K562 (cell line): ENCODE measurements around the gene RPL26. TPM values are rescaled to one million over a fixed set of nuclear protein-coding genes. Genes with fewer than 3 reads are reported as not detected.

ENCODE experiments used
- ATAC-seq: fragments of 200-7000 bp; cut with Tn5 transposase; 3 replicates; pipeline ENCODE4 v1.9.1; 2020; ENCODE audit warnings: moderate library complexity
- BruUV-seq: library from RNA; stranded (reverse); fragments of 400-500 nt; replicated peaks from 2 replicates; lab custom pipeline; 2021; lab: Mats Ljungman, UMichigan
- CTCF ChIA-PET: fragments of 300-600 bp; formaldehyde crosslinking; extraction: SDS; loops from one replicate; lab custom pipeline; 2021; ENCODE audit warnings: low intra/inter-chr PET ratio; lab: Yijun Ruan, JAX
- POLR2A ChIA-PET: fragments of 300-600, 350-650 bp; sonication (Branson Sonifier 250); formaldehyde crosslinking; extraction: SDS; loops from one replicate; lab custom pipeline; 2021; ENCODE audit warnings: antibody characterized with exemption, inconsistent platforms; lab: Yijun Ruan, JAX
- DNase-seq, 4 experiments: peaks; one replicate each; pipeline versions ENCODE4 v3.0.0 to v3.0.0-alpha.2; 2011 to 2018; ENCODE audit warnings: low spot score in 3 of 4, mixed read lengths in 3 of 4; ENCODE audit errors: extremely low read depth in 1 of 4
- FAIRE-seq: peaks from 2 replicates; lab custom pipeline; 2011; peaks lifted over from hg19 to GRCh38; lab: Jason Lieb, UNC
- H2AFZ ChIP-seq: 2 replicates; pipeline ENCODE4 v1.6.0; 2011; ENCODE audit warnings: low read depth, low read length, control low read depth, inconsistent platforms
- H3K27ac ChIP-seq: fragments of 200-600 bp; 3 replicates; pipeline ENCODE4 v1.8.0; 2011; ENCODE audit warnings: low read depth, mild to moderate bottlenecking, control low read depth, inconsistent platforms, low read length, moderate library complexity, mixed read lengths; ENCODE audit errors: extremely low read depth
- H3K27me3 ChIP-seq, 2 experiments: fragments of 300-600 bp in 1 of 2; 2 replicates in 1 of 2; 3 replicates in 1 of 2; pipeline versions ENCODE4 v1.6.0 to v1.8.0; 2011; ENCODE audit warnings: inconsistent platforms in 2 of 2, low read length in 2 of 2, mild to moderate bottlenecking in 1 of 2, mixed read lengths in 1 of 2, moderate library complexity in 1 of 2; ENCODE audit not compliant: control insufficient read depth in 2 of 2, insufficient read depth in 2 of 2
- H3K36me3 ChIP-seq: fragments of 300-600 bp; 3 replicates; pipeline ENCODE4 v1.8.0; 2011; ENCODE audit warnings: mild to moderate bottlenecking, low read length, inconsistent platforms; ENCODE audit not compliant: control insufficient read depth, insufficient read depth
- H3K4me1 ChIP-seq, 2 experiments: fragments of 200-600 bp in 1 of 2; replicated peaks in 1 of 2; 2 replicates in 1 of 2; 3 replicates in 1 of 2; pipeline versions ENCODE4 v1.5.1 to v1.8.0; 2011; ENCODE audit warnings: inconsistent platforms in 2 of 2, low read length in 2 of 2, mild to moderate bottlenecking in 1 of 2, mixed read lengths in 1 of 2, moderate library complexity in 1 of 2; ENCODE audit not compliant: control insufficient read depth in 2 of 2, insufficient read depth in 2 of 2
- H3K4me2 ChIP-seq: 2 replicates; pipeline ENCODE4 v1.6.1; 2011; ENCODE audit warnings: low read length, control low read depth, inconsistent platforms, mixed read lengths; ENCODE audit not compliant: insufficient read depth
- H3K4me3 ChIP-seq: fragments of 200-600 bp; sonication (generic), shearing (Covaris generic); 2 replicates; pipeline ENCODE4 v1.5.1; 2016; ENCODE audit warnings: control low read depth, inconsistent platforms
- H3K79me2 ChIP-seq: fragments of 200-600 bp; 3 replicates; pipeline ENCODE4 v1.8.0; 2011; ENCODE audit warnings: low read length, inconsistent platforms; ENCODE audit not compliant: control insufficient read depth, insufficient read depth
- H3K9ac ChIP-seq, 2 experiments: 2 replicates each; pipeline versions ENCODE4 v1.6.0 to v1.6.1; 2011; ENCODE audit warnings: low read depth in 2 of 2, low read length in 2 of 2, control low read depth in 1 of 2, inconsistent platforms in 1 of 2, mild to moderate bottlenecking in 1 of 2, mixed read lengths in 1 of 2; ENCODE audit not compliant: insufficient read depth in 1 of 2
- H3K9me1 ChIP-seq: one replicate; pipeline ENCODE4 v1.6.0; 2011; ENCODE audit warnings: inconsistent platforms, mild to moderate bottlenecking, low read length, moderate library complexity; ENCODE audit not compliant: control insufficient read depth, insufficient read depth
- H3K9me3 ChIP-seq: replicated peaks from 2 replicates; pipeline ENCODE4 v1.5.1; 2011; ENCODE audit warnings: low read depth, low read length, inconsistent platforms; ENCODE audit not compliant: control insufficient read depth, insufficient read depth
- H4K20me1 ChIP-seq: replicated peaks from 2 replicates; pipeline ENCODE4 v1.6.1; 2011; ENCODE audit warnings: low read length, inconsistent platforms, mixed read lengths; ENCODE audit not compliant: control insufficient read depth, insufficient read depth
- ARHGAP35 ChIP-seq: fragments of 450-650 bp; IDR thresholded peaks from 2 replicates; pipeline ENCODE4 v1.6.1; 2018; ENCODE audit not compliant: partially characterized antibody
- CREB5 ChIP-seq: fragments of 250-450 bp; sonication (Bioruptor Pico); IDR thresholded peaks from 2 replicates; pipeline ENCODE4 v1.5.0; 2020; ENCODE audit warnings: mild to moderate bottlenecking
- DACH1 ChIP-seq: fragments of 450-650 bp; IDR thresholded peaks from 2 replicates; pipeline ENCODE4 v1.6.1; 2018; ENCODE audit not compliant: partially characterized antibody
- E2F8 ChIP-seq: fragments of 450-650 bp; IDR thresholded peaks from 2 replicates; pipeline ENCODE4 v1.7.1; 2018; ENCODE audit warnings: mild to moderate bottlenecking, low read depth; ENCODE audit not compliant: partially characterized antibody
- GATAD2B ChIP-seq: fragments of 450-650 bp; IDR thresholded peaks from 2 replicates; pipeline ENCODE4 v1.6.1; 2017; ENCODE audit warnings: mild to moderate bottlenecking, borderline replicate concordance
- MTA1 ChIP-seq: fragments of 450-650 bp; IDR thresholded peaks from 2 replicates; pipeline ENCODE4 v1.6.1; 2017; ENCODE audit warnings: borderline replicate concordance
- NFIX ChIP-seq: fragments of 250-450 bp; sonication (Bioruptor Pico); IDR thresholded peaks from 2 replicates; pipeline ENCODE4 v1.4.0; 2020; ENCODE audit warnings: low read depth, mild to moderate bottlenecking, moderate library complexity
- SAFB2 ChIP-seq: fragments of 200-400 bp; formaldehyde crosslinking; IDR thresholded peaks from 2 replicates; pipeline ENCODE4 v1.6.1; 2018; ENCODE audit warnings: borderline replicate concordance, low read length, low read depth, moderate library complexity; ENCODE audit not compliant: severe bottlenecking
- SMAD2 ChIP-seq: fragments of 150-350 bp; IDR thresholded peaks from 2 replicates; pipeline ENCODE4 v1.6.1; 2014; ENCODE audit warnings: low read depth, mild to moderate bottlenecking, low read length
- SRSF9 ChIP-seq: fragments of 200-400 bp; formaldehyde crosslinking; IDR thresholded peaks from 2 replicates; pipeline ENCODE4 v1.6.1; 2017; ENCODE audit warnings: low read depth, low read length, borderline replicate concordance
- ZBTB2 ChIP-seq: fragments of 450-650 bp; IDR thresholded peaks from 2 replicates; pipeline ENCODE4 v1.6.1; 2016; ENCODE audit warnings: antibody characterized with exemption
- WGBS: fragments of 100-300 bp; shearing (Covaris generic); methylation state at CpG from one replicate; pipeline ENCODE4 v1.1.6; 2016; ENCODE audit warnings: low coverage, mixed read lengths; ENCODE audit not compliant: insufficient coverage; ENCODE audit errors: missing lambda C conversion rate; 5-methylcytosine and 5-hydroxymethylcytosine counted together
- in situ Hi-C: fragments of 300-500 bp; cut with MboI; formaldehyde crosslinking; loops from 4 replicates; pipeline ENCODE4 v1.15.0; 2018; ENCODE audit warnings: inconsistent platforms, mixed read lengths
- intact Hi-C: fragments of 100-400 bp; cut with micrococcal nuclease; formaldehyde crosslinking; loops from 2 replicates; pipeline ENCODE4 v1.14.2; 2022
- polyA plus RNA-seq, 8 experiments: library from polyadenylated mRNA; depleted of rRNA in 4 of 8; stranded (reverse) in 5 of 8; unstranded in 3 of 8; fragments of >200 nt; fragmentation: Nextera tagmentation in 2 of 8; fragmentation: Illumina TruSeq in 1 of 8; extraction: Ambion mirVana in 2 of 8; extraction: Trizol in 1 of 8; gene quantifications; 2 replicates each; pipeline versions ENCODE4 v1.2.1 to v1.2.3, GENCODE V29; 2011 to 2014; ENCODE audit warnings: inconsistent platforms in 1 of 8, missing spikeins in 1 of 8
- total RNA-seq, 7 experiments: library from RNA; depleted of rRNA in 6 of 7; stranded (reverse); fragments of >200 nt in 6 of 7; fragmentation: Illumina TruSeq in 2 of 7; extraction: Trizol in 2 of 7; gene quantifications; 2 replicates each; pipeline versions ENCODE4 v1.2.1 to v1.2.3, GENCODE V29; 2011 to 2021; ENCODE audit warnings: low replicate concordance in 1 of 7

RPL26 gene
- total and polyA plus RNA-seq, 9 of the 15 experiments (the other 6 are each of a cell fraction or from before 2014, with no cell fraction given), result 1,474 to 4,074 (median 2,904) TPM

- ChIA-PET CTCF (interaction anchor here (0.6 kb wide), 1 partner anchor 113 kb away, joined by 3 read pairs; no protein-coding TSS in a partner anchor), POLR2A (interaction anchor here (1.0 to 1.3 kb wide), 2 partner anchors 11 to 24 kb away, joined by 3 to 5 read pairs; partner anchors contain the start of gene KRABD2)
- ATAC-seq (no peak), DNase-seq (no peak), FAIRE-seq (no peak)
- H3K9me1 ChIP-seq, result no peaks in the 10 kb centered on the region
- peak overlapping the region; percentile 44; the same call in 1 of the 2 replicates for H2AFZ ChIP-seq
- no peak overlapping the region for H3K4me3 ChIP-seq
- no peak for TF ChIP-seq SAFB2
- no peak for TF ChIP-seq ARHGAP35
- TF ChIP-seq MTA1, result peak; percentile 58; the same call in 1 of the 2 replicates
- 0 out of 2 replicates have a peak, but pooled peaks have one; percentile 37 for TF ChIP-seq ZBTB2
- peak; percentile 97 for TF ChIP-seq DACH1
- TF ChIP-seq GATAD2B, result peak; percentile 74; the same call in 1 of the 2 replicates
- TF ChIP-seq SMAD2, result no peak
- no peak for TF ChIP-seq SRSF9
- no peak for TF ChIP-seq E2F8
- no peak for TF ChIP-seq CREB5 (CRISPR knock-in tag)
- TF ChIP-seq NFIX (CRISPR knock-in tag), result no peak
- peak overlapping the region in 1 of 2 experiments; percentile 24; a peak in 1 of 4 replicates for H3K9ac ChIP-seq
- no peak overlapping the region for H3K27ac ChIP-seq
- H4K20me1 ChIP-seq, result no peaks in the 10 kb centered on the region
- H3K4me2 ChIP-seq, result peak overlapping the region; percentile 25
- H3K4me1 ChIP-seq, result peaks cover 26 to 45% of the 10 kb centered on the region in 2 experiments; a peak in 4 of 5 replicates
- H3K36me3 ChIP-seq, result no peaks in the 10 kb centered on the region
- no TSS peak for BruUV-seq
- WGBS, result 78% methylated on average over 7 of the region's 7 CpGs
- intact Hi-C loops (loop anchor here (10.0 kb wide), 1 partner anchor 163 kb away; no protein-coding TSS in a partner anchor), in situ Hi-C loops (loop anchor here (25.0 kb wide), 1 partner anchor 1149 kb away; no protein-coding TSS in a partner anchor)
- H3K9me3 ChIP-seq, result no peaks in the 10 kb centered on the region
- H3K79me2 ChIP-seq, result peaks cover 8% of the 10 kb centered on the region; the same call in 2 of the 3 replicates
- no peaks in the 10 kb centered on the region for H3K27me3 ChIP-seq
Observed at GRCh38 chr17:8387914-8388651, 5.1 kb upstream of the RPL26 start.
